AG04450 (cell line): ENCODE data around the gene KLKB1. TPM values are rescaled to one million over a fixed set of nuclear protein-coding genes. Genes with fewer than 3 reads are reported as not detected.

Source experiments
- CTCF ChIA-PET: fragments of 300-600, 350-600 bp; formaldehyde crosslinking; extraction: SDS; loops from one replicate; lab custom pipeline; 2022; ENCODE audit warnings: antibody characterized with exemption, inconsistent platforms; lab: Charles Lee
- POLR2A ChIA-PET: fragments of 350-600 bp; formaldehyde crosslinking; extraction: SDS; loops from one replicate; lab custom pipeline; 2021; ENCODE audit warnings: antibody characterized with exemption, inconsistent platforms; lab: Yijun Ruan, JAX
- DNase-seq: peaks from one replicate; pipeline ENCODE4 v3.0.0-alpha.2; 2011; ENCODE audit warnings: low read depth, low spot score
- H3K27ac ChIP-seq: one replicate; pipeline ENCODE4 v1.5.1; 2012; ENCODE audit warnings: low read depth, low read length, control low read depth
- H3K27me3 ChIP-seq: one replicate; pipeline ENCODE4 v1.6.0; 2012; ENCODE audit warnings: low read length; ENCODE audit not compliant: control insufficient read depth, insufficient read depth
- H3K4me3 ChIP-seq: 2 replicates; pipeline ENCODE4 v1.5.1; 2011; ENCODE audit warnings: mild to moderate bottlenecking, low read depth, low read length, control low read depth
- H3K9me3 ChIP-seq: 2 replicates; pipeline ENCODE4 v1.5.1; 2012; ENCODE audit warnings: low read length; ENCODE audit not compliant: control insufficient read depth, insufficient read depth
- polyA plus RNA-seq: library from polyadenylated mRNA; depleted of rRNA; stranded (reverse); fragments of >200 nt; gene quantifications from 2 replicates; pipeline ENCODE4 v1.2.3, GENCODE V29; 2011
- TF ChIP-seq, protein P1 (sequence below): IDR thresholded peaks from 2 replicates; pipeline ENCODE4 v1.5.1; 2011; ENCODE audit warnings: low read depth, low read length, control low read depth, inconsistent platforms

Gene KLKB1
- polyA plus RNA-seq, 1 experiment: 0.11 TPM

- no peak overlapping the region for H3K4me3 ChIP-seq
- CTCF ChIA-PET: no interaction called here
- TF ChIP-seq, protein P1, sequence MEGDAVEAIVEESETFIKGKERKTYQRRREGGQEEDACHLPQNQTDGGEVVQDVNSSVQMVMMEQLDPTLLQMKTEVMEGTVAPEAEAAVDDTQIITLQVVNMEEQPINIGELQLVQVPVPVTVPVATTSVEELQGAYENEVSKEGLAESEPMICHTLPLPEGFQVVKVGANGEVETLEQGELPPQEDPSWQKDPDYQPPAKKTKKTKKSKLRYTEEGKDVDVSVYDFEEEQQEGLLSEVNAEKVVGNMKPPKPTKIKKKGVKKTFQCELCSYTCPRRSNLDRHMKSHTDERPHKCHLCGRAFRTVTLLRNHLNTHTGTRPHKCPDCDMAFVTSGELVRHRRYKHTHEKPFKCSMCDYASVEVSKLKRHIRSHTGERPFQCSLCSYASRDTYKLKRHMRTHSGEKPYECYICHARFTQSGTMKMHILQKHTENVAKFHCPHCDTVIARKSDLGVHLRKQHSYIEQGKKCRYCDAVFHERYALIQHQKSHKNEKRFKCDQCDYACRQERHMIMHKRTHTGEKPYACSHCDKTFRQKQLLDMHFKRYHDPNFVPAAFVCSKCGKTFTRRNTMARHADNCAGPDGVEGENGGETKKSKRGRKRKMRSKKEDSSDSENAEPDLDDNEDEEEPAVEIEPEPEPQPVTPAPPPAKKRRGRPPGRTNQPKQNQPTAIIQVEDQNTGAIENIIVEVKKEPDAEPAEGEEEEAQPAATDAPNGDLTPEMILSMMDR: no peak
- DNase-seq: no peak
- no peak overlapping the region for H3K27ac ChIP-seq
- H3K9me3 ChIP-seq: no peaks in the 10 kb centered on the region; the same call in 1 of the 2 replicates
- POLR2A ChIA-PET: no interaction called here
- H3K27me3 ChIP-seq: no peaks in the 10 kb centered on the region
Measured at GRCh38 chr4:186200516-186200915, 26.8 kb upstream of the KLKB1 start.

DNA sequence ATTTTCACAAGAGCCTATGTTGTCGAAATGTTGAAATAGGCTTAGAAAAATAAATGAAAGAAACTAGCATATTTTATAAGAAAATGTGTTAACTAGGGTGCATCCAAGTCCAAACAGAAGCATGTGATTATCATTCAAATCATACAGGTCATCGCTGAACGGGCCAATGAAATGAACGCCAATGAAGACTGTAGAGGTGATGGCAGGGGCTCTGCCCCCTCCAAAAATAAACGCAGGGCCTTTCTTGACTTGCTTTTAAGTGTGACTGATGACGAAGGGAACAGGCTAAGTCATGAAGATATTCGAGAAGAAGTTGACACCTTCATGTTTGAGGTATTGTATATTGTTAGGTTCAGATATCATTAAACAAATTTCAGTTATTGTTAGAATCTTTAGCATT is 26.3 kb upstream of the KLKB1 start:
- POLR2A ChIA-PET: no interaction called here
- Histone ChIP-seq H3K27me3 (no peaks in the 10 kb centered on the region), H3K9me3 (no peaks in the 10 kb centered on the region; the same call in 1 of the 2 replicates), H3K4me3 (no peak overlapping the region), H3K27ac (no peak overlapping the region)
- no peak for DNase-seq
- CTCF ChIA-PET: no interaction called here
- TF ChIP-seq, protein P1: no peak

DNA sequence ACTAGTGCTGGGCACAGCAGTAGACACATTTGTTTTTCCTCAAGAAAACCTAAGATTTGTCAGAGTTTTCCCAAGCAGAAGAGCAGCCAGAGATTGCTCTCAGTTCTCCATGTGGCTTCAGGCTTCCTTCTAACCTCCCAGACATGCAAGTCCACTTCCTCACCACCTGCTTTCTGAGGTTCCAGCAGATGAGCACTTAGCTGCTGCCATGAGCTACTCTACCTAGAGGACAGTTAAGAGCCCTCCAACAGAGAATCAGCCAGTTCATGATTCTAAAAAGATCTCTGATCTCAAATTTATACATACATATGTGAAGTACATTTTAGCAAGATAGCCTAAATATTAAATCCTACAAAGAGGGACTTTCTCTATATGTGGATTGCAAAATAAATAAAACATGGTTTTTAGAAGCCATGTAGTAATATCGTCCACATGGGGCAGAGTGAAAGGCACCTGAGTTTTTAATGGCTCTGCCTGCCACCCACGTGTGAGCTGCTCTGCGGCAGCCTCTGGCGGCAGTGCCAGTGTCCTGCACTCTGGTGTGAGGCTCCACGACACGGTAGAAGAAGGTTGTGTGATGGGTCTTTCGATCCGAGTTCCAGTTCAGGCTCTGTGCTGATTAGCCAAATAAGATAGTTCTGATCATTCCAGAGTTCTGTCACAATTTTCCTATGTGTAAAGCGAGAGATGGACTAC is 25.6 kb upstream of the KLKB1 start:
- H3K27me3 ChIP-seq: no peaks in the 10 kb centered on the region
- no peak for DNase-seq
- TF ChIP-seq, protein P1: peak; percentile 47
- CTCF ChIA-PET: no interaction called here
- H3K27ac ChIP-seq: no peak overlapping the region
- H3K4me3 ChIP-seq: no peak overlapping the region
- no peaks in the 10 kb centered on the region; the same call in 1 of the 2 replicates for H3K9me3 ChIP-seq
- POLR2A ChIA-PET: no interaction called here

- TF ChIP-seq, protein P1: no peak
- no peaks in the 10 kb centered on the region for H3K27me3 ChIP-seq
- H3K9me3 ChIP-seq: no peaks in the 10 kb centered on the region; the same call in 1 of the 2 replicates
- CTCF ChIA-PET: interaction anchor here (0.9 kb wide), 1 partner anchor 385 kb away, joined by 3 read pairs; no protein-coding TSS in a partner anchor
- H3K27ac ChIP-seq: no peak overlapping the region
- H3K4me3 ChIP-seq: no peak overlapping the region
- DNase-seq: no peak
- POLR2A ChIA-PET: no interaction called here
Measured at GRCh38 chr4:186202490-186203140, 24.7 kb upstream of the KLKB1 start.

- DNase-seq: no peak
- CTCF ChIA-PET: interaction anchor here (0.9 kb wide), 1 partner anchor 385 kb away, joined by 3 read pairs; no protein-coding TSS in a partner anchor
- Histone ChIP-seq H3K4me3 (no peak overlapping the region), H3K27me3 (no peaks in the 10 kb centered on the region), H3K9me3 (no peaks in the 10 kb centered on the region; the same call in 1 of the 2 replicates), H3K27ac (no peak overlapping the region)
- POLR2A ChIA-PET: interaction anchor here (0.7 kb wide), 1 partner anchor 12 kb away, joined by 3 read pairs; the partner anchor contains the start of gene CYP4V2
- TF ChIP-seq, protein P1: no peak
Measured at GRCh38 chr4:186203406-186203805, 23.9 kb upstream of the KLKB1 start.
